Colonic mucosa (tissue), 4 donors: ENCODE measurements around the gene DNASE1L1. TPM values are rescaled to one million over a fixed set of nuclear protein-coding genes. Genes with fewer than 3 reads are reported as not detected.
"Not testable (repeated sequence)": the region's sequence is repeated elsewhere in the genome, so short reads cannot be mapped to it uniquely, and the experiment has no call there.

Experiments
- DNase-seq: peaks from one replicate; pipeline ENCODE4 v3.0.0-alpha.2; 2020
- H3K27ac ChIP-seq: fragments of 200-600 bp; one replicate; pipeline ENCODE4 v1.8.0; 2021
- H3K27me3 ChIP-seq: fragments of 200-600 bp; one replicate; pipeline ENCODE4 v1.8.0; 2021
- H3K36me3 ChIP-seq: fragments of 200-600 bp; one replicate; pipeline ENCODE4 v1.8.0; 2021
- H3K4me1 ChIP-seq: fragments of 200-600 bp; one replicate; pipeline ENCODE4 v1.8.0; 2021; ENCODE audit warnings: mild to moderate bottlenecking
- H3K4me3 ChIP-seq: fragments of 200-600 bp; one replicate; pipeline ENCODE4 v1.8.0; 2021
- H3K9ac ChIP-seq, 2 donors: one replicate each; pipeline ENCODE4 v1.7.0; 2013; ENCODE audit warnings: control low read depth in 2 of 2, low read depth in 2 of 2, low read length in 2 of 2
- H3K9me3 ChIP-seq: fragments of 200-600 bp; one replicate; pipeline ENCODE4 v1.8.0; 2021
- intact Hi-C: fragments of 100-400 bp; cut with DNase I; formaldehyde crosslinking; loops from one replicate; pipeline ENCODE4 v1.14.1; 2022
- total RNA-seq, 2 donors: library from RNA; stranded (reverse); fragmentation: NEBNext Ultra II Directional in 1 of 2; extraction: Animal tissue kit (Norgen Biotek cat#: 25700) in 1 of 2; gene quantifications; one replicate each; pipeline ENCODE4 v1.2.1, GENCODE V29; 2021
- TF ChIP-seq, protein P1 (sequence below): fragments of 200-600 bp; IDR thresholded peaks from one replicate; pipeline ENCODE4 v1.8.0; 2022; ENCODE audit warnings: antibody characterized with exemption, mild to moderate bottlenecking
- donor health status: healthy.
- donor health status: DM: no; HTN: no; CAD: no.
- donor health status: DM: no; HTN: no; CAD: no.

Gene DNASE1L1
- total RNA-seq, 2 donors from 2014 or later, result 19.1 to 29.2 TPM

DNA sequence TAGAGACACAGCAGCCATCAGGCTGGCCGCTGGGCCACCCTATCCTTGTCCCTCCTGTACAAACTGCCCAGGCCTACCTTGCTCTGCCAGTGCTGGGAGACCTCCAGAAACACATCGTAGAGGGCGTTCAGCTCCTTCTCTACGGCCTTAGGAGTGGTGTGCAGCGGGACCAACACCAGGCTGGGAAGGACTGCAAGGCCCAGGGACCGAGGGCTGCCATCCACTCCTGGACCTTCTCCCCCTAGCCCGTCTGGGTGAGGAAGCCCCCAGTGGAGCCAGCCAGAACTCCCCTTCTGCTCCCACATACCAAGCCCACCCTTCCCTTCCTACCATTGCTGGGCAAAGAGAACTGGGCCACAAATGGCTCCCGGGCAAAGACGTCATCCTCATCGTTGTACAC lies 5.9 kb downstream of the DNASE1L1 start:
- no peak overlapping the region for H3K4me3 ChIP-seq
- no peak for DNase-seq
- intact Hi-C loops, result loop anchor here (5.0 kb wide), 1 partner anchor 129 kb away; no protein-coding TSS in a partner anchor
- H3K9ac ChIP-seq, result no peak overlapping the region
- no peak overlapping the region for H3K27ac ChIP-seq
- H3K27me3 ChIP-seq, result no peaks in the 10 kb centered on the region
- H3K9me3 ChIP-seq, result no peaks in the 10 kb centered on the region
- H3K4me1 ChIP-seq, result no peaks in the 10 kb centered on the region
- TF ChIP-seq, protein P1, sequence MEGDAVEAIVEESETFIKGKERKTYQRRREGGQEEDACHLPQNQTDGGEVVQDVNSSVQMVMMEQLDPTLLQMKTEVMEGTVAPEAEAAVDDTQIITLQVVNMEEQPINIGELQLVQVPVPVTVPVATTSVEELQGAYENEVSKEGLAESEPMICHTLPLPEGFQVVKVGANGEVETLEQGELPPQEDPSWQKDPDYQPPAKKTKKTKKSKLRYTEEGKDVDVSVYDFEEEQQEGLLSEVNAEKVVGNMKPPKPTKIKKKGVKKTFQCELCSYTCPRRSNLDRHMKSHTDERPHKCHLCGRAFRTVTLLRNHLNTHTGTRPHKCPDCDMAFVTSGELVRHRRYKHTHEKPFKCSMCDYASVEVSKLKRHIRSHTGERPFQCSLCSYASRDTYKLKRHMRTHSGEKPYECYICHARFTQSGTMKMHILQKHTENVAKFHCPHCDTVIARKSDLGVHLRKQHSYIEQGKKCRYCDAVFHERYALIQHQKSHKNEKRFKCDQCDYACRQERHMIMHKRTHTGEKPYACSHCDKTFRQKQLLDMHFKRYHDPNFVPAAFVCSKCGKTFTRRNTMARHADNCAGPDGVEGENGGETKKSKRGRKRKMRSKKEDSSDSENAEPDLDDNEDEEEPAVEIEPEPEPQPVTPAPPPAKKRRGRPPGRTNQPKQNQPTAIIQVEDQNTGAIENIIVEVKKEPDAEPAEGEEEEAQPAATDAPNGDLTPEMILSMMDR, result no peak
- H3K36me3 ChIP-seq, result no peaks in the 10 kb centered on the region

DNA sequence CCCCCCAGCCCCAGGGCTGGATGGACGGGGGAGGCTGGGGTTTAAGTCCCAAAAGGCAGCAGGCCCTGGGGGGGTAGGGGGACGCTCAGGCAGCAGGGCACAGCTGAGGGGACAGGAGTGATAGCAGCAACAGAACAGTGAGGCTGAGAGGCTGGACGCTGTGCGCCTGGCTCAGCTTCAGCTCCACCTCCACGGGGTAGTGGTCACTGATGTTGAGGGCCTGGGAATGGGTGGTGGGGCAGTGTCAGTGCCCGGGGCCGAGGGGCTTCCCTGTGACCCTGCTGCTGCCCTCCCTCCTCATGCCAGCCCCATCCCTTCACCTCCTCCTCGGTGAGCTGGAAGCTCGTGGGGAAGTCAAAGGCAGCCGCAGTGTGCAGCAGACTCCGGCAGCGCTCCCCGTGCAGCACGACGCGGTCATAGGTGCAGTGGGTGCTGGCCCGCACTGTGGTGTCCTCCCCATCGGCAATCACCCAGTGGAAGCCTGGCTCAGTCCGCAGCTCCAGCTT lies 6.4 kb downstream of the DNASE1L1 start:
- Histone ChIP-seq H3K4me3 (no peak overlapping the region), H3K27me3 (no peaks in the 10 kb centered on the region), H3K9ac (no peak overlapping the region), H3K9me3 (no peaks in the 10 kb centered on the region), H3K36me3 (no peaks in the 10 kb centered on the region), H3K27ac (no peak overlapping the region), H3K4me1 (no peaks in the 10 kb centered on the region)
- DNase-seq, result no peak
- intact Hi-C loops, result loop anchor here (5.0 kb wide), 1 partner anchor 130 kb away; no protein-coding TSS in a partner anchor
- TF ChIP-seq, protein P1, result no peak

DNA sequence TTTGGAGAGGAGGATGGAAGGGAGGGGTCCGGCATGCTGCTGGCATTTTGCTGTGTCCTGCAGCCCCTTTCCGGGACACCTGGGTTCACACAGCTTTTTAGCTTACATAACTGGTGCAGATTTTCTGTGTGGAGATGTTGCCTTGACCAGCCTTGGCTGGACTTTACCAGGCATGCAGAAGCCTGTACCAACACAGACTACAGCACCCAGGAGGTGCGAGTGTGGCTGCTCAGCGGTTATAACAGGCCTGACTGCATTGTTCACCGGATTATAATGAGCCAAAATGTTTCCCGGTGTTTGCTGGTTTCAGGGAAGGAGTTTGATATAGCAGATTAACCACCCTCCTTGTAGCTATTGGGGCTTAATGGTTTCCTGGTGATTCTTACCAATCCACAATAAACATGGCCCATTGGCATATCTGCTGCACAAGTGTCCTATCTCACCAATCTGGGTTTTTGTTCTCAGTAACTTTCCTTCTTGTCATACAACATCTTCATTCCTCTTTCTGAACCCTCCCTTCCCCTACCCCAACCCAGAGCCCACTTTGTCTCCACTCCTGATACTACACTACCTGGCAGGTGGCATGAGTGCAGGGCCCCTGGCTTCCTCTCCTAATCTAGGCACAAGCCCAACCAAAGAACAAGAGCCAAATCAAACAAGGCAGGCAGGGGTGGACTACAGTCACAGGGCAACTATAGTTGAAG lies 7.0 kb downstream of the DNASE1L1 start:
- TF ChIP-seq, protein P1, result no peak
- Histone ChIP-seq H3K4me3 (no peak overlapping the region), H3K9me3 (no peaks in the 10 kb centered on the region), H3K27me3 (no peaks in the 10 kb centered on the region), H3K36me3 (no peaks in the 10 kb centered on the region), H3K27ac (no peak overlapping the region), H3K9ac (no peak overlapping the region), H3K4me1 (no peaks in the 10 kb centered on the region)
- DNase-seq, result no peak
- intact Hi-C loops, result loop anchor here (5.0 kb wide), 1 partner anchor 130 kb away; no protein-coding TSS in a partner anchor

DNA sequence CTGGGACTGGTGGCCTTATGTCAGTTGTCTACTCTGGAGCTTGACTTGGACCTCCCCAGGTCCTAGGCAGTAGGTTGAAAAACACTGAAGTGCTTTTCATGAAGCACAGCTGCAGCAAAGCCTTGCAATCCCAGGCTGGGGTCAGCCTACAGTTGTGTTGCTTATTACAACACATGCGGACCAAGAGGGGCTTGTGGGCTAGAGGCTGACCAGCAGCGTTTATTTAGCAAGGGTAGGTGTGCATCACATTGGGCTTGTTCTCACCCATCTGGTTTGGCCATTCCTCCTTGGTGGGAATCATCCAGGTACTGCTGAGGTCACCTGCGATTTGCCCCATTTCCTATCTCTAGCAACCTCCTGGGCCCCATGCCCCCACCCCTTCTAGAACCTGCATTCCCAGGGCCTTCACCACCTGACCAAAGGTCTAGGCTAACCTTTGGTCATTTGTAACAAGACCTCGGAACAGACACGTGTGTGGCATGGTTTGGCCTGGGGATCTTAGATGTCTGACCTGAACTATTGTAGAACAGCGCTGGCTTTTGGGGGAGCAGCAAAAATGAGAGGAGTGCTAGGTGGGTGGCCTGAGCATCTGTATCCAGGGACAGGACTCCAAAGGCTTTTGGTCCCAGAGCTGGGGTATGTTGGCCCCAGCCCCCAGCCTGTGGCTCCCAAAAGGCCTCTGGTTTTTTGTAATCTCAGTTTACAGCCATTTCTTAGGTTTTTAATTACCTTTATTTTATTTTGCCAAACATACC lies 7.8 kb downstream of the DNASE1L1 start:
- no peak overlapping the region for H3K4me3 ChIP-seq
- no peaks in the 10 kb centered on the region for H3K27me3 ChIP-seq
- no peak for DNase-seq
- peak overlapping the region in 1 of 2 donors; percentile 2 for H3K9ac ChIP-seq
- intact Hi-C loops, result loop anchor here (5.0 kb wide), 1 partner anchor 131 kb away; no protein-coding TSS in a partner anchor
- no peaks in the 10 kb centered on the region for H3K9me3 ChIP-seq
- no peak overlapping the region for H3K27ac ChIP-seq
- H3K36me3 ChIP-seq, result no peaks in the 10 kb centered on the region
- TF ChIP-seq, protein P1, result no peak
- H3K4me1 ChIP-seq, result no peaks in the 10 kb centered on the region

DNA sequence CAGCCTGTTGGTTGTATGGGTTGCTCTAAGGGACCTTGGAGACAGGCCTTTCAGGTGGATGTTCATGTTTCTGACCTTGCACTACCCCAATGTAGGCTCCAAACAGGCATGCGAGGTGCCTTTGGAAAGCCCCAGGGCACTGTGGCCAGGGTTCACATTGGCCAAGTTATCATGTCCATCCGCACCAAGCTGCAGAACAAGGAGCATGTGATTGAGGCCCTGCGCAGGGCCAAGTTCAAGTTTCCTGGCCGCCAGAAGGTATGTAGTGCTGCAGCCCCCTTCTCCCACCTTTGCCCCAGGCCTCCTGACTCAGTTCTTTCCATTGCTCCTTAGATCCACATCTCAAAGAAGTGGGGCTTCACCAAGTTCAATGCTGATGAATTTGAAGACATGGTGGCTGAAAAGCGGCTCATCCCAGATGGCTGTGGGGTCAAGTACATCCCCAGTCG lies 8.7 kb downstream of the DNASE1L1 start:
- not testable (repeated sequence) for DNase-seq, H3K27ac ChIP-seq, H3K9ac ChIP-seq, H3K9me3 ChIP-seq, H3K4me3 ChIP-seq, H3K27me3 ChIP-seq, H3K4me1 ChIP-seq, H3K36me3 ChIP-seq
- intact Hi-C loops, result loop anchor here (5.0 kb wide), 1 partner anchor 132 kb away; no protein-coding TSS in a partner anchor
